Body of pancreas (tissue), 4 donors: ENCODE results near the gene DUSP23. TPM values are rescaled to one million over a fixed set of nuclear protein-coding genes. Genes with fewer than 3 reads are reported as not detected.

ENCODE experiments used
- ATAC-seq: fragments of 150-250 bp; one replicate; pipeline ENCODE4 v1.9.1; 2016
- DNase-seq, 4 donors: peaks; one replicate each; pipeline ENCODE4 v3.0.0-alpha.2; 2019
- H3K27ac ChIP-seq, 4 donors: fragments of 200-600 bp; sonication (generic); 1 replicate in 3 of 4; 2 replicates in 1 of 4; pipeline versions ENCODE4 v1.5.1 to v1.6.1; 2016 to 2019; ENCODE audit warnings: mild to moderate bottlenecking in 1 of 4, mixed read lengths in 1 of 4, moderate library complexity in 1 of 4
- H3K27me3 ChIP-seq, 2 donors: fragments of 200-600 bp; sonication (generic); one replicate each; pipeline ENCODE4 v1.6.0; 2016; ENCODE audit warnings: mild to moderate bottlenecking in 1 of 2
- H3K36me3 ChIP-seq, 2 donors: fragments of 200-600 bp; sonication (generic); replicated peaks in 1 of 2; 2 replicates each; pipeline ENCODE4 v1.5.1; 2016; ENCODE audit warnings: low read depth in 2 of 2; ENCODE audit not compliant: insufficient read depth in 1 of 2
- H3K4me1 ChIP-seq: fragments of 200-600 bp; sonication (generic); one replicate; pipeline ENCODE4 v1.6.0; 2016
- H3K4me3 ChIP-seq, 2 donors: fragments of 200-600 bp; sonication (generic); 1 replicate in 1 of 2; 2 replicates in 1 of 2; pipeline ENCODE4 v1.5.1; 2016 to 2019
- H3K9me3 ChIP-seq, 3 donors: fragments of 200-600 bp; sonication (generic); 1 replicate in 2 of 3; 2 replicates in 1 of 3; pipeline ENCODE4 v1.5.1; 2016
- POLR2A ChIP-seq, 3 donors: fragments of 450-650 bp; IDR thresholded peaks; one replicate each; pipeline ENCODE4 v1.6.1; 2016; ENCODE audit warnings: antibody characterized with exemption in 3 of 3, mild to moderate bottlenecking in 2 of 3
- WGBS, 2 donors: methylation state at CpG; one replicate each; pipeline ENCODE4 v1.1.5; 2017; 5-methylcytosine and 5-hydroxymethylcytosine counted together
- intact Hi-C: fragments of 100-400 bp; cut with DNase I; formaldehyde crosslinking; loops from one replicate; pipeline ENCODE4 v1.15.1; 2023
- total RNA-seq, 2 donors: library from RNA; depleted of rRNA; stranded (reverse); fragments of >200 nt; gene quantifications; one replicate each; pipeline ENCODE4 v1.1.0, GENCODE V29; 2016
- TF ChIP-seq, protein P1 (sequence below), 7 experiments: fragments of 450-650 bp in 4 of 7; fragments of 200-600 bp in 3 of 7; sonication (generic) in 3 of 7; IDR thresholded peaks; one replicate each; pipeline ENCODE4 v1.5.1; 2016 to 2019; ENCODE audit warnings: antibody characterized with exemption in 7 of 7

Gene DUSP23
- 10 to 100 TPM; 60.6 to 91.1 TPM for total RNA-seq

DNA sequence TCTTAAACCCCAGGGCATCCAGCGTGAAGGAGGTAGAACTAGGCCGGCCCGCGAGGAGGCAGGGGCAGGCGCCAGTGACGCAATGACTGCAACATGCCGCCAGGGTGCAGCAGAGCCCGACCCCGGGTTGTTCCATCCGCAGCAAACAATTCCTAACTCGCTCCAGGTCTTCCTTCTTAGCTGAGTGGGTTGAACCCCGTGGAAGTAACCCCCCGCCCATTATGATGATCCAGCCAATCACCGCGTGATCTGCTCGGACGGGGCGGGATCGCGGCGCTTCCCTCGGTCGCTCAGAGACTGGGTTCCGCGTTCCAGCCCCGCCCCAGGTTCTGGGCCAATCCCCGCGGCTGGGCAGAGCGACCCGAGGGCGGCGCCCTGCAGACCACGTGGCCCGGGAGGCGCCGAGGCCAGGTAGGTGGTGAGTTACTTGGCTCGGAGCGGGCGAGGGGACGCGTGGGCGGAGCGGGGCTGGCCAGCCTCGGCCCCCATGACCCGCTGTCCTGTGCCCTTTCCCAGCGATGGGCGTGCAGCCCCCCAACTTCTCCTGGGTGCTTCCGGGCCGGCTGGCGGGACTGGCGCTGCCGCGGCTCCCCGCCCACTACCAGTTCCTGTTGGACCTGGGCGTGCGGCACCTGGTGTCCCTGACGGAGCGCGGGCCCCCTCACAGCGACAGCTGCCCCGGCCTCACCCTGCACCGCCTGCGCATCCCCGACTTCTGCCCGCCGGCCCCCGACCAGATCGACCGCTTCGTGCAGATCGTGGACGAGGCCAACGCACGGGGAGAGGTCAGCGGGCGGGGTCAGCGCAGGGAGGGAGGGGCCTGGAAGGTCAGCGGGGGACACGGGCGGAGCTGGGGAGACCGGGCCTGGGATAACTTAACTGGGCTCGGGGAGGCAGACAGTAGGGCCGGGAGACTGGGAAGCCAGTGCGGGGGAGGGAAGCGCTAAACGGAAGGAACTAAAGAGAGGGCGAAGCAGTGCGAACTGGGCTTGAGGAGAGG lies at the start of gene DUSP23:
Gene DUSP23, plus strand, starts transcription at position 380 of the 1,000 bp plus-strand sequence. Its CDS starts 139 bp downstream, at position 519.
- peak; percentile 98 to 99 (median 98) for DNase-seq
- Histone ChIP-seq H3K4me1 (peaks cover 32% of the 10 kb centered on the region), H3K36me3 (no peaks in the 10 kb centered on the region), H3K4me3 (peak within 1 kb of the TSS; percentile 37 to 54), H3K27me3 (no peaks in the 10 kb centered on the region), H3K9me3 (no peaks in the 10 kb centered on the region), H3K27ac (peak within 1 kb of the TSS; percentile 73 to 88 (median 84))
- intact Hi-C loops, result no loop called here
- 1 to 2% methylated on average over 22 to 78 of the region's 88 CpGs for WGBS, 2 donors
- TF ChIP-seq, protein P1, sequence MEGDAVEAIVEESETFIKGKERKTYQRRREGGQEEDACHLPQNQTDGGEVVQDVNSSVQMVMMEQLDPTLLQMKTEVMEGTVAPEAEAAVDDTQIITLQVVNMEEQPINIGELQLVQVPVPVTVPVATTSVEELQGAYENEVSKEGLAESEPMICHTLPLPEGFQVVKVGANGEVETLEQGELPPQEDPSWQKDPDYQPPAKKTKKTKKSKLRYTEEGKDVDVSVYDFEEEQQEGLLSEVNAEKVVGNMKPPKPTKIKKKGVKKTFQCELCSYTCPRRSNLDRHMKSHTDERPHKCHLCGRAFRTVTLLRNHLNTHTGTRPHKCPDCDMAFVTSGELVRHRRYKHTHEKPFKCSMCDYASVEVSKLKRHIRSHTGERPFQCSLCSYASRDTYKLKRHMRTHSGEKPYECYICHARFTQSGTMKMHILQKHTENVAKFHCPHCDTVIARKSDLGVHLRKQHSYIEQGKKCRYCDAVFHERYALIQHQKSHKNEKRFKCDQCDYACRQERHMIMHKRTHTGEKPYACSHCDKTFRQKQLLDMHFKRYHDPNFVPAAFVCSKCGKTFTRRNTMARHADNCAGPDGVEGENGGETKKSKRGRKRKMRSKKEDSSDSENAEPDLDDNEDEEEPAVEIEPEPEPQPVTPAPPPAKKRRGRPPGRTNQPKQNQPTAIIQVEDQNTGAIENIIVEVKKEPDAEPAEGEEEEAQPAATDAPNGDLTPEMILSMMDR (IDR thresholded peaks at IDR 0.05), result peak; percentile 87 to 99 (median 99)
- peak; percentile 75 to 94 (median 93) for TF ChIP-seq POLR2A (IDR thresholded peaks at IDR 0.05)
- peak; percentile 95 for ATAC-seq

DNA sequence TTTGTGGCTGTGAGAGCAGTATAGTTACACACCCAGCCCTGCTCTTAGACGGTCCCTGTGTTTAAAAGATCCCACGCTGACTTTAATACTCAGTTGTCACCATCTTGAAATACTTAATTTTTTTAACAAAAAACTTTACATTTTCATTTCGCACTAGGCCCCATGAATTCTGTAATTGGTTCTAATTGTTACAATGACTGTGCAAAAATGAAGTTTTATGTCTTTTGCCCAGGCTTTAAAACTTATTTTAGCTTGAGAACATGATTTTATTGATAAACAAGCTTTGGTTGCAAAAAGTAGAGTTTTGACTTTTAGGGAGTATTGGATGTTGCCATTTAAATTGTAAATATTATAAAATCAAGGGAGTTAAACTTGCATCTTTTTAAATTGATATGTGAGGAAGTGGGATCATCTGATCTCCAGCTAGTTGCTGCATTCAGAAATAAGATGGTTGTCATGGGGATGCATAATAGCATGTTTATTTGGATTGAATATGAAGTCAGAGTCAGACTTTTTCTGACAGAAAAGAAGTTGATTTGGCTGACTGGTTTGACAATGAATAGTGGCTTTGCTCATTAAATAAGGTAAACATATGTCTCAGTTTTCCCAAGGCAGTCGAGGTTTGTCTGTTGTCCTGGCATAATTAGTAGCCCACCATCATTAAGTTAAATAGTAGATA lies 43.4 kb upstream of the DUSP23 start:
- 75 to 79% methylated on average over 4 of the region's 4 CpGs for WGBS, 2 donors
- Histone ChIP-seq H3K36me3 (no peaks in the 10 kb centered on the region), H3K4me1 (no peaks in the 10 kb centered on the region), H3K27me3 (no peaks in the 10 kb centered on the region), H3K27ac (no peak overlapping the region), H3K4me3 (no peak overlapping the region), H3K9me3 (no peaks in the 10 kb centered on the region)
- no peak for TF ChIP-seq POLR2A (IDR thresholded peaks at IDR 0.05)
- TF ChIP-seq, protein P1 (IDR thresholded peaks at IDR 0.05), result no peak
- intact Hi-C loops, result no loop called here
- DNase-seq (no peak), ATAC-seq (no peak)

DNA sequence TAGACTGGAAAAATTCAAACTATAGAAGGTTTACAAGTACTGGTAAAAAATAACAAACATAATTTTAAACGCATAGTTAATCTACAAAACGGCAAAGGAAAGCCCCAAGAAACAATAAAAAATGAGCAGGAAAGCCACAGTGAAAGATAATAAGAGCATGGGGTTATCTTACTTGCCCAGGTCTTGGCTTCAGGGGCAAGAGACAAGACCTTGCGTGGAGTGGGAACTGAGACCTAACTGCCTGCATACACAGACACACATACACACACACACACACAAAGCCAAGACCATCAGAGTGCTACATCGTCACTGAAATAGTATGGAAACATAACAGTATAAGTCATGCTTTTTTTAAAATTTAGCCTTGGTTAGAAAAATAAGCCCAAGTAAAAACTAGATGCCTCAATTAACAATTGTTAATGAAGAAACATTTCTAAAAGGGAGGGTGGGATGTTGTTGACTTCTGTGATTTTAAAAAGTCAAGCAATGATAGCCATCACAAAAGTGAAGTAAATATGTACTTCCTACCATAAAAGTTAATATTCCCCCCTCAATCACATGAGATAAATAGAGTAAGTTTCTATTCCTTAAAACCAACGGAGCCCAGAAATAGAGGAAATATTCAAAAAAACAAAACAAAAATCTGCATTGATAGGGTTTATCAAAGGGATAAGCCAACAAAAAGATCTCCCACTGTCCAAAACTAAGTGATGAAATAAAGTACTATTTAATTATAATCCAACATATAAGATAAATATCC lies 36.9 kb upstream of the DUSP23 start:
- no peak overlapping the region for H3K27ac ChIP-seq
- no peak for ATAC-seq
- no peak overlapping the region for H3K4me3 ChIP-seq
- WGBS, 2 donors, result 67 to 74% methylated on average over 5 of the region's 5 CpGs
- TF ChIP-seq POLR2A (IDR thresholded peaks at IDR 0.05), result no peak
- TF ChIP-seq, protein P1 (IDR thresholded peaks at IDR 0.05), result no peak
- intact Hi-C loops, result no loop called here
- H3K36me3 ChIP-seq, result no peaks in the 10 kb centered on the region
- H3K27me3 ChIP-seq, result no peaks in the 10 kb centered on the region
- no peaks in the 10 kb centered on the region for H3K9me3 ChIP-seq
- H3K4me1 ChIP-seq, result no peaks in the 10 kb centered on the region
- DNase-seq, result no peak

DNA sequence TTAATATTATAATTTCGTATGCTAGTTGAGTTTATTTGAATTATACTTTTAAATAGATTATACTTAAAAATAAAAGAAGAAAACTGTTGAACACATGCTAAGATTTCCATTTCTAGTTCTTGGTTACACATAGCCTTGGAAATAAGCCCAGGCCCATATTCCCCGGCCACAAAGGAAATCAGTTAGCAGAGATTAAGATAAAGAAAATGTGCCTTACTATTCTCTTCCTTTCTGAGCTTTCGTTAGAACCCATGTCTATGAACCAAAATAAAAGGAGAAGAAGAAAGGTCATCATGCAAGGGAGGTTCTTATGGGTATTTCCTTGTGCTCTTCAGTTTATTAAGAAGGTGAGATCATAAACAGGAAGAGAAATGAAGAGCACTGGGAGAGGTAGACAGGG lies 34.1 kb upstream of the DUSP23 start:
- Histone ChIP-seq H3K36me3 (no peaks in the 10 kb centered on the region), H3K27me3 (no peaks in the 10 kb centered on the region), H3K4me1 (peaks cover 12% of the 10 kb centered on the region), H3K9me3 (no peaks in the 10 kb centered on the region), H3K4me3 (no peak overlapping the region), H3K27ac (no peak overlapping the region)
- WGBS, 2 donors, result 33 to 53% methylated on average over 3 of the region's 3 CpGs
- no peak for DNase-seq
- no peak for ATAC-seq
- TF ChIP-seq, protein P1 (IDR thresholded peaks at IDR 0.05), result no peak
- TF ChIP-seq POLR2A (IDR thresholded peaks at IDR 0.05), result no peak
- intact Hi-C loops, result no loop called here
